NCI-H69 (cell line): ENCODE measurements around the gene ADGRG4.

Experiments used
- DNase-seq: peaks from one replicate; lab custom pipeline; 2025; lab: John Stamatoyannopoulos, UW

Gene ADGRG4

DNA sequence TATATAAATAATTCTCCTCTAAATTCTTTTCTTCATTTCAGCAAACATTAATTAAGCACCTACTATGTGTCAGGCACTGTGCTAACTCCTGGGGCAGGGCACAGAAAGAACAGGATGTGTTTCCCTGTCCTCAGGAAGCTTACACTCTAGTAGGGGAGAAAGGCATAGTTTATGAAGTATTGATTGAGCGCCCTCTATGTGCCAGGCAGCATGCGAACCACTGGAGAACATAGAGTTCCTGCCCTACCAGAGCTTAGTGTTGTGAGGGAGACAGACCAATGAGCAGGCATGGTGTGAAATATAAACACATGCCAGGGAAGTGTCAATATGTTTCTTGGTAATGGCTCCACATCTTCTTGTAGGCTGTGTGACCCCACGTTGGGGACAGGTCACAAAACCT lies 3.7 kb downstream of the ADGRG4 start:
- DNase-seq: peak; percentile 12

DNA sequence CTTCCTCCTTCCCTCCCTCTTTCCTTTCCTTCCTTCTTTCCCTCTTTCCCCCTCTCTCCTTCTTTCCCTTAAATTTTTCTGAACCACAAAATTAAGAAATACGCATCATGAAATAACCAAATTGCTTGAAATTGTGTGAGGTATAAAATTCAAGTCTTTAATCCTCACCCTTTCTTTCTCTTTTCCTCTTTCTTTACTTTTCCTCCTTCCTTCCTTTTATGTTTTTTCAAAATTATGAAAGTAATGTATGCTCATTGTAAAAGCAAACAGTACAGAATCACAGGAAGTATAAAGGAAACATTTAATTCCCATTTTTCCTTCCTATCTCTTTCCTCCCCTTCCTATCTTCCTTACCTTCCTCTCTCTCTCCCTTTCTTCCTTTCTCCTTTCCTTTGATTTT lies 5.4 kb downstream of the ADGRG4 start:
- no peak for DNase-seq

- peak; percentile 32 for DNase-seq
Observed at GRCh38 chrX:136307471-136307870, 6.7 kb downstream of the ADGRG4 start.

GRCh38 chrX:136310411-136310810 lies 9.6 kb downstream of the ADGRG4 start:
- peak; percentile 53 for DNase-seq

- DNase-seq: peak; percentile 28
Observed at GRCh38 chrX:136318156-136318555, 17.4 kb downstream of the ADGRG4 start.

GRCh38 chrX:136318895-136319597 lies 18.3 kb downstream of the ADGRG4 start:
- peak; percentile 87 for DNase-seq

- no peak for DNase-seq
Observed at GRCh38 chrX:136319600-136319999, 18.8 kb downstream of the ADGRG4 start.

- no peak for DNase-seq
Observed at GRCh38 chrX:136321532-136321931, 20.8 kb downstream of the ADGRG4 start.

DNA sequence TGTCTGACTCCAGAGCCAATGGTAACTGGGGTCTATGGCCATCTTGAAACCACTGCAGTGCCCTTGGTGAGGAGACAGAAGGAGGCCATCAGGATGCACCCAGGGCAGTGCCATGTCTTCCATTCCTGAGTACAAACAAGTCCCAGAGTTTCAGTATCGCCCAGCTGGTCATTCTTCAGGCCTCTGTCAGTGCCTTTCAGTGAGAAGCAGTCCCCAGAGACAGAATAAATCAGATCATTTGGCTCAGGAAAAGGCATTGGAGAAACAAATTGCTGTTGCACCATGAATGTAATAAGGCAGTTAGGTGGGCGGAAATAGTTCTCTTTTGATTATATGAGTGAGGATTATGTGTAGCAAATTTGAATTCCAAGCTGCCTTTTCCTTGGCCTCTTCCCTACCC lies 21.3 kb downstream of the ADGRG4 start:
- peak; percentile 80 for DNase-seq

GRCh38 chrX:136325377-136325776 lies 24.6 kb downstream of the ADGRG4 start:
- DNase-seq: no peak

DNA sequence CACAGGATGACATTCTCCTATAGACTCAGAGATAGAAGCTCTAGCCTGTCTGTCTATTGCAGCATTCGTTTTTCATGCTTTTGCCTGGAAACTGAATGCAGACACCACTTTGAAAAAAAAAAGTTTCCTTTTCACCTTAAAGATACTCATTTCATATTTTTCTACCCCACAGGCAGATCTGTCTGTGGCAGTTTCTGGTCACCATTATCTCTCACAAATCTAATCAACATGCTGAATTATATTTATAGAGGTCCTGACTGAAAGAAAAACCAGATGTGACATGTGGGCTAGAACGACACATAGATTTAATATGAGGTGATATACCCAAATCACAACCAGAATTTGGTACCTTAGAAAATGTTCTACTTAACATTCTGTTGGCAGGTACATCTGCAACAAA lies 28.2 kb downstream of the ADGRG4 start:
- no peak for DNase-seq

DNA sequence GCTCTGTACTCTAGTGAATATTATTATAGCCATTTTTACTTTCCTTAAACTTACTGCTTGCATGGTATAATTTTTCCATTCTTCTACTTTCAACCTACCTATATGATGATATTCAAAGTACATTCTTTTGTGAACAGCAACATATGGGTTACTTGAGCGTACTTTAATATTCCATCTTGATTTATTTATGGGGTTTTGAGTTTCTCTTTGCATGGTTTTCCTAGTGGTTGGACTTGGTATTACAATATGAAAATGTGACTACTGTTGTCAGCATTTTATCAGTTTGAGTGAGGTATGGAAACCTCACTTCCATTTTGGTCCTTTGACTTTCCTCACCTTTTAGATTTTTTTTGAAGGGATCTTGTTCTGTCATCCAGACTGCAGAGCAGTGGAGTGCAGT lies 35.9 kb downstream of the ADGRG4 start:
- DNase-seq: peak; percentile 1

- DNase-seq: no peak
Observed at GRCh38 chrX:136339702-136340101, 38.9 kb downstream of the ADGRG4 start.

- DNase-seq: no peak
Observed at GRCh38 chrX:136344320-136344719, 43.6 kb downstream of the ADGRG4 start.

- no peak for DNase-seq
Observed at GRCh38 chrX:136346506-136346905, 45.7 kb downstream of the ADGRG4 start.

- no peak for DNase-seq
Observed at GRCh38 chrX:136347706-136348105, 46.9 kb downstream of the ADGRG4 start.

GRCh38 chrX:136353526-136354093 lies 52.8 kb downstream of the ADGRG4 start:
- no peak for DNase-seq

GRCh38 chrX:136354201-136354600 lies 53.4 kb downstream of the ADGRG4 start:
- DNase-seq: no peak

- DNase-seq: no peak
Observed at GRCh38 chrX:136369377-136369776, 68.6 kb downstream of the ADGRG4 start.

GRCh38 chrX:136376713-136377112 lies 76.0 kb downstream of the ADGRG4 start:
- no peak for DNase-seq

- DNase-seq: no peak
Observed at GRCh38 chrX:136380010-136380769, 79.4 kb downstream of the ADGRG4 start.

- DNase-seq: peak; percentile 55
Observed at GRCh38 chrX:136386173-136386572, 85.4 kb downstream of the ADGRG4 start.

GRCh38 chrX:136386826-136387225 lies 86.1 kb downstream of the ADGRG4 start:
- peak; percentile 91 for DNase-seq
